ENCODE measurements around the gene HTRA3.

Gene HTRA3

GRCh38 chr4:8224975-8225625, 44.5 kb upstream of the HTRA3 start:
- Histone ChIP-seq H3K4me1 (ENCODE audit: control insufficient read depth, insufficient read depth, low read length) (no peaks in the 10 kb centered on the region), H3K27ac (ENCODE audit: extremely low read depth, low read depth, low read length) (no peak overlapping the region), H3K9me3 (ENCODE audit: control insufficient read depth, insufficient read depth, low read depth, low read length) (no peaks in the 10 kb centered on the region), H3K4me3 (ENCODE audit: low read depth, low read length) (no peak overlapping the region), H3K36me3 (ENCODE audit: control insufficient read depth in 2 of 2, insufficient read depth in 1 of 2, low read length in 2 of 2) (peaks cover 0 to 7% of the 10 kb centered on the region in 2 experiments; a peak in 1 of 3 replicates)
- TF ChIP-seq ZNF280C (tag by site-specific recombination; IDR thresholded peaks at IDR 0.05) (no peak), ZBTB1 (tag by site-specific recombination; IDR thresholded peaks at IDR 0.05) (no peak), ZNF530 (tag by site-specific recombination; IDR thresholded peaks at IDR 0.05; ENCODE audit: low read depth) (no peak), ZSCAN4 (tag by site-specific recombination; IDR thresholded peaks at IDR 0.05) (no peak), ZNF48 (tag by site-specific recombination; IDR thresholded peaks at IDR 0.05) (no peak), ZFP37 (tag by site-specific recombination; IDR thresholded peaks at IDR 0.05) (no peak), ZNF426 (tag by site-specific recombination; IDR thresholded peaks at IDR 0.05) (no peak), KLF1 (tag by site-specific recombination; IDR thresholded peaks at IDR 0.05) (no peak), KLF16 (tag by site-specific recombination; IDR thresholded peaks at IDR 0.05) (no peak), ZNF433 (tag by site-specific recombination; IDR thresholded peaks at IDR 0.05; ENCODE audit: low read depth) (no peak), ZNF37A (tag by site-specific recombination; IDR thresholded peaks at IDR 0.05) (no peak)
- CTCF ChIA-PET = no interaction called here
- POLR2A ChIA-PET = interaction anchor here (0.9 kb wide), 1 partner anchor 49 kb away, joined by 3 read pairs; no protein-coding TSS in a partner anchor

- H3K9me3 ChIP-seq (ENCODE audit: control insufficient read depth, insufficient read depth, low read depth, low read length) = no peaks in the 10 kb centered on the region
- no peak overlapping the region for H3K4me3 ChIP-seq (ENCODE audit: low read depth, low read length)
- H3K4me1 ChIP-seq (ENCODE audit: control insufficient read depth, insufficient read depth, low read length) = no peaks in the 10 kb centered on the region
- TF ChIP-seq ZNF658 (tag by site-specific recombination; IDR thresholded peaks at IDR 0.05) = no peak
- peak; percentile 40; the same call in 1 of the 2 replicates for TF ChIP-seq ZIC2 (tag by site-specific recombination; IDR thresholded peaks at IDR 0.05)
- H3K27ac ChIP-seq (ENCODE audit: extremely low read depth, low read depth, low read length) = no peak overlapping the region
- CTCF ChIA-PET = interaction anchor here (0.5 to 1.2 kb wide), 5 partner anchors 15 to 284 kb away, joined by 3 to 5 read pairs (median 4); no protein-coding TSS in a partner anchor
- H3K36me3 ChIP-seq (ENCODE audit: control insufficient read depth in 2 of 2, insufficient read depth in 1 of 2, low read length in 2 of 2) = peaks cover 0 to 7% of the 10 kb centered on the region in 2 experiments; a peak in 1 of 3 replicates
- POLR2A ChIA-PET = no interaction called here
Measured at GRCh38 chr4:8225706-8226443, 43.7 kb upstream of the HTRA3 start.

GRCh38 chr4:8227201-8227770, 42.3 kb upstream of the HTRA3 start:
- peaks cover 0 to 7% of the 10 kb centered on the region in 2 experiments; a peak in 1 of 3 replicates for H3K36me3 ChIP-seq (ENCODE audit: control insufficient read depth in 2 of 2, insufficient read depth in 1 of 2, low read length in 2 of 2)
- H3K9me3 ChIP-seq (ENCODE audit: control insufficient read depth, insufficient read depth, low read depth, low read length) = no peaks in the 10 kb centered on the region
- no peak overlapping the region for H3K4me3 ChIP-seq (ENCODE audit: low read depth, low read length)
- POLR2A ChIA-PET = no interaction called here
- no peak overlapping the region for H3K27ac ChIP-seq (ENCODE audit: extremely low read depth, low read depth, low read length)
- CTCF ChIA-PET = interaction anchor here (0.6 to 0.8 kb wide), 2 partner anchors 15 to 734 kb away, joined by 3 to 5 read pairs; no protein-coding TSS in a partner anchor
- no peaks in the 10 kb centered on the region for H3K4me1 ChIP-seq (ENCODE audit: control insufficient read depth, insufficient read depth, low read length)
- TF ChIP-seq ZSCAN16 (tag by site-specific recombination; IDR thresholded peaks at IDR 0.05) = no peak
- no peak for TF ChIP-seq BCL11A (tag by site-specific recombination; IDR thresholded peaks at IDR 0.05; ENCODE audit: low read depth)
- no peak for TF ChIP-seq MEIS1 (CRISPR knock-in tag; IDR thresholded peaks at IDR 0.05; ENCODE audit: borderline replicate concordance)
- TF ChIP-seq ZNF600 (tag by site-specific recombination; IDR thresholded peaks at IDR 0.05) = no peak
- TF ChIP-seq ZBTB44 (tag by site-specific recombination; IDR thresholded peaks at IDR 0.05) = no peak
- no peak for TF ChIP-seq ZBTB6 (tag by site-specific recombination; IDR thresholded peaks at IDR 0.05)
- no peak for TF ChIP-seq ZNF837 (tag by site-specific recombination; IDR thresholded peaks at IDR 0.05)
- no peak for TF ChIP-seq ZNF658 (tag by site-specific recombination; IDR thresholded peaks at IDR 0.05)
- TF ChIP-seq SETDB1 (IDR thresholded peaks at IDR 0.05; ENCODE audit: insufficient read length, low read length) = no peak
- no peak for TF ChIP-seq ZNF629 (tag by site-specific recombination; IDR thresholded peaks at IDR 0.05)
- TF ChIP-seq ZNF350 (tag by site-specific recombination; IDR thresholded peaks at IDR 0.05) = no peak

All from HEK293 (cell line).